Measurements from ENCODE around the gene SCP2D1.

DNA sequence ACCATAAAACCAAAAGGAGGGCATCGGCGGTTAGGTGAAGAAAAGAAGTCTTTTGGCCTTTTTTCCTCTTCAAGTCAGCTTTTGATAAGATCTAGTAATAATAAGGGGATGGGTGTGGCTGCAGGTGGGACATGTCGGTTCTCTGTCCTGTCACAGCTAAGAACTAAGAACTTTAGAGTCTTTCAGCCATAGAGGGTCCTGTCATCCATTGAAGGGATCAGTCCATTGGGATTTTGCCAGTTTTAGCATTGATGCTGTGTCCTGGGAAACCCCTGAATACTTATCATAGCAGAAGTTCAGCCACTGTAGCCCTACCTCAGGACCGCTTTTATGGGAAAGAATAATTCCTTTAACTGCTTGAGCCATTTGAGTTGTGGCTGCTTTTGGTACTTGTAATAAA, 18.2 kb upstream of the SCP2D1 start:
- no peak for TF ChIP-seq POLR2A (IDR thresholded peaks at IDR 0.05; ENCODE audit: extremely low read depth, insufficient read length)
- no peak for TF ChIP-seq CTCF (IDR thresholded peaks at IDR 0.05; ENCODE audit: low read depth, low read length)
- no peak for TF ChIP-seq MAX (IDR thresholded peaks at IDR 0.05; ENCODE audit: low read depth, low read length)
- no peak for TF ChIP-seq MYC (IDR thresholded peaks at IDR 0.05; ENCODE audit: low read depth, low read length)
